HPDE6-E6E7 (cell line): ENCODE results near the gene STH.
A peak's percentile ranks its signal among the peaks of the same experiment; 100 is the strongest.

Source experiments
- DNase-seq: peaks from one replicate; pipeline ENCODE4 v3.0.0; 2011; ENCODE audit warnings: missing footprints; ENCODE audit errors: extremely low spot score

Gene STH

GRCh38 chr17:45967378-45967777 is 31.7 kb upstream of the STH start:
- DNase-seq = no peak

- DNase-seq = no peak
These were observed 30.3 kb upstream of the STH start for GRCh38 chr17:45968732-45969131.

GRCh38 chr17:45969726-45970125 is 29.3 kb upstream of the STH start:
- no peak for DNase-seq

GRCh38 chr17:45970659-45971058 is 28.4 kb upstream of the STH start:
- no peak for DNase-seq

GRCh38 chr17:45971698-45972141 is 27.3 kb upstream of the STH start:
- DNase-seq = no peak

- no peak for DNase-seq
These were observed 26.5 kb upstream of the STH start for GRCh38 chr17:45972531-45972930.

- DNase-seq = no peak
These were observed 25.8 kb upstream of the STH start for GRCh38 chr17:45973099-45973780.

- no peak for DNase-seq
These were observed 24.8 kb upstream of the STH start for GRCh38 chr17:45973946-45974859.

GRCh38 chr17:45974916-45975630 is 24.0 kb upstream of the STH start:
- DNase-seq = no peak

- DNase-seq = no peak
These were observed 23.3 kb upstream of the STH start for GRCh38 chr17:45975640-45976295.

- DNase-seq = no peak
These were observed 22.7 kb upstream of the STH start for GRCh38 chr17:45976391-45976754.

GRCh38 chr17:45976755-45977505 is 22.1 kb upstream of the STH start:
- DNase-seq = peak; percentile 32

GRCh38 chr17:45977506-45977824 is 21.6 kb upstream of the STH start:
- no peak for DNase-seq

GRCh38 chr17:45977976-45978626 is 20.9 kb upstream of the STH start:
- no peak for DNase-seq

- no peak for DNase-seq
These were observed 19.9 kb upstream of the STH start for GRCh38 chr17:45979137-45979536.

- no peak for DNase-seq
These were observed 18.2 kb upstream of the STH start for GRCh38 chr17:45980855-45981254.

GRCh38 chr17:45981306-45981705 is 17.7 kb upstream of the STH start:
- DNase-seq = no peak

GRCh38 chr17:45982791-45983613 is 16.0 kb upstream of the STH start:
- no peak for DNase-seq

- DNase-seq = no peak
These were observed 15.3 kb upstream of the STH start for GRCh38 chr17:45983614-45984310.
